GM21515 (cell line): ENCODE results near the gene UNC80.
"Not testable (repeated sequence)": the region's sequence is repeated elsewhere in the genome, so short reads cannot be mapped to it uniquely, and the experiment has no call there.

Experiments used
- ATAC-seq: cut with Tn5 transposase; IDR thresholded peaks from one replicate; pipeline ENCODE4 v1.9.1; 2021; ENCODE audit not compliant: unreplicated experiment

UNC80 gene, protein sequence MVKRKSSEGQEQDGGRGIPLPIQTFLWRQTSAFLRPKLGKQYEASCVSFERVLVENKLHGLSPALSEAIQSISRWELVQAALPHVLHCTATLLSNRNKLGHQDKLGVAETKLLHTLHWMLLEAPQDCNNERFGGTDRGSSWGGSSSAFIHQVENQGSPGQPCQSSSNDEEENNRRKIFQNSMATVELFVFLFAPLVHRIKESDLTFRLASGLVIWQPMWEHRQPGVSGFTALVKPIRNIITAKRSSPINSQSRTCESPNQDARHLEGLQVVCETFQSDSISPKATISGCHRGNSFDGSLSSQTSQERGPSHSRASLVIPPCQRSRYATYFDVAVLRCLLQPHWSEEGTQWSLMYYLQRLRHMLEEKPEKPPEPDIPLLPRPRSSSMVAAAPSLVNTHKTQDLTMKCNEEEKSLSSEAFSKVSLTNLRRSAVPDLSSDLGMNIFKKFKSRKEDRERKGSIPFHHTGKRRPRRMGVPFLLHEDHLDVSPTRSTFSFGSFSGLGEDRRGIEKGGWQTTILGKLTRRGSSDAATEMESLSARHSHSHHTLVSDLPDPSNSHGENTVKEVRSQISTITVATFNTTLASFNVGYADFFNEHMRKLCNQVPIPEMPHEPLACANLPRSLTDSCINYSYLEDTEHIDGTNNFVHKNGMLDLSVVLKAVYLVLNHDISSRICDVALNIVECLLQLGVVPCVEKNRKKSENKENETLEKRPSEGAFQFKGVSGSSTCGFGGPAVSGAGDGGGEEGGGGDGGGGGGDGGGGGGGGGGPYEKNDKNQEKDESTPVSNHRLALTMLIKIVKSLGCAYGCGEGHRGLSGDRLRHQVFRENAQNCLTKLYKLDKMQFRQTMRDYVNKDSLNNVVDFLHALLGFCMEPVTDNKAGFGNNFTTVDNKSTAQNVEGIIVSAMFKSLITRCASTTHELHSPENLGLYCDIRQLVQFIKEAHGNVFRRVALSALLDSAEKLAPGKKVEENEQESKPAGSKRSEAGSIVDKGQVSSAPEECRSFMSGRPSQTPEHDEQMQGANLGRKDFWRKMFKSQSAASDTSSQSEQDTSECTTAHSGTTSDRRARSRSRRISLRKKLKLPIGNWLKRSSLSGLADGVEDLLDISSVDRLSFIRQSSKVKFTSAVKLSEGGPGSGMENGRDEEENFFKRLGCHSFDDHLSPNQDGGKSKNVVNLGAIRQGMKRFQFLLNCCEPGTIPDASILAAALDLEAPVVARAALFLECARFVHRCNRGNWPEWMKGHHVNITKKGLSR (N-terminal part only)

DNA sequence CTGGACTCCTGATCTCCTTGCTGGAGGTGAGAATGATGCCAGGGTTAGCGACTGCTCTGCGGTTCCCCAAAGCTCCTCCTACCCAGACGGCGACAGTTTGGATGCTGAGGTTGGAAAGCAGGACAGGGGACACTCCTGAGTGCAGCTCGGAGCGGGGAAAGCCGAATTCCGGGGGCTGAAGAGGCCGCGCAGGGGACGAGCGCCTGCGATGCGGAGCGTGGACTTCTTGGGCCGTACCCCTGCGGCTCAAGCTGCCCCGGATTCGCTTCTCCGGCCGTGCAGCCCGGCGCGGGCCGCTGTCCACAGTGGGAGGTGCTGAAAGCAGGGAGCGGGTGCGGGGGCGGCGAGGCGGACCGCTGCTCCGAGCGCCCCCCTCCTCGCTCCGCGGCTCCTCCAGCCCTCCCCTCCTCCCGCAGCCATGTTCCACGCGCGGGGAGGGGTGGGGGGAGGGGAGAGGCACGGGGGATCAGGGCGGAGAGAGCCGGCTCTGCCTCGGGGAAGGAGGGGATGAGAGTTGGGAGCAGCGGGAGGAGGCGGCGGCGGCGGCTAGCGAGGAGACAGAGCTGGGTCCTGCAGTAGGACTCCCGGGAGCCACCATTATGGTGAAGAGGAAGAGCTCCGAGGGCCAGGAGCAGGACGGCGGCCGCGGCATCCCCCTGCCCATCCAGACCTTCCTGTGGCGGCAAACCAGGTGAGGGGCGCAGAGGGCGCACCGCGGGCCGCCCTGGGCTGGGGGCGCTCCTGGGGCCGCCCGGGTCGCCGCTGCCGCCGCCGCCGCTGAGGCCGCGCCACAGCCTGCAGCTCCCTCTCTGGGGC is at the start of gene UNC80:
Gene UNC80, plus strand, starts transcription at position 359 of the 816 bp plus-strand sequence. Its CDS starts 241 bp downstream, at position 600.
- ATAC-seq, result no peak

GRCh38 chr2:209726311-209726710 is 45.3 kb upstream of the UNC80 start:
- ATAC-seq, result no peak

DNA sequence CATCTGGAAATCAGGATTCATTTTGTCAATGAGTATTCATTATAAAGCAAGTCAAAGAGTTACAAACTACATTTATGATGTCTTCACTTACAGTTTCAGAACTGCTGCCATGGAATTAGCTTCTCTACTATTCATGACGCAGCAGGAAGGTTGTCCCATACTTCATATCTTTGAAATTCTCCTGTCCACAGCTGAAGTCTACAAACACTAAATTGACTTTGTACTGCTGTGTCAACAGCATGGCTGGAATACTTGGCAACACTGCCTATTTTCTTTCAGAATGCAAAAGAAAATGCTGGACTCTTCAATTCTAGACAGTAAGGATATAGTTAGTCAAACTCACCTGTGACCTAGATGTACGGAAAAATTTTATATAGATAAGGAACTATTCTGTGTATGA is 44.6 kb upstream of the UNC80 start:
- ATAC-seq, result no peak

DNA sequence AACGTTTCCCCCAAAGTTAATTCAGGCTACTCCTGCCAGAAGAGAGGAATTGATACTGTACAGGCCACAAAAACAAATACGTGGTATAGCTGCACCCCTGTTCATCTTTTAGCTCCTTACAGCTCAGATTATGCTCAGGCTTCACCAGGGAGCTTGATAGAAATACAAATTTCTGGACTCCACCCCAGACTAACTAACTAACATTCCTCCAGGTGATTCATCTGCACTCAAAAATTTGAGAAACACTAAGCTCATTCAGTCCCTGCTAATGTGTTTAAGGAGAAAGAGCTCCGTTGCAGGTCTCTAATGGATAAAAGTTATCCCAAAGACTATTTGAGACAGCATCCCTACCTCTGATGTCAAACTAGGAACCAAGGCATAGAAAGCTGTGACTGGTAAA is 36.8 kb upstream of the UNC80 start:
- no peak for ATAC-seq

DNA sequence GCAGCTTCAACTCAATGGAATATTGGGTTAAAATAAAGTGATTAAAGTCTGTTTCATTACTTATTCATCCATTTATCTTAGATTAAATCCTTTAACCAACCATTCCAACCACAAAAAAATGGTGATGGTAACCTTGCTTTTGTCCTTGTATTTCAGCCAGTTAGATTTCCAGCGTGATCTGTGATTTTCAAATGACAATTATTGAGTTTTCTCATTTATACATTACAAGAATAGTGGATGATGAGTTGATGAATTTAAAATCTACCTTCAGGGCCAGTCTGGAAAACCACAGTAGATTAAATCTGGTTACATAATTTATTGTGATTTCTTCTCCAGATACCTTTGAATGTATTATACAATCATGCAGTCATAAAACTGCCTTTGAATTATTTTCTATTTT is 29.7 kb upstream of the UNC80 start:
- ATAC-seq, result no peak

- no peak for ATAC-seq
Measured at GRCh38 chr2:209753020-209753419, 18.6 kb upstream of the UNC80 start.

DNA sequence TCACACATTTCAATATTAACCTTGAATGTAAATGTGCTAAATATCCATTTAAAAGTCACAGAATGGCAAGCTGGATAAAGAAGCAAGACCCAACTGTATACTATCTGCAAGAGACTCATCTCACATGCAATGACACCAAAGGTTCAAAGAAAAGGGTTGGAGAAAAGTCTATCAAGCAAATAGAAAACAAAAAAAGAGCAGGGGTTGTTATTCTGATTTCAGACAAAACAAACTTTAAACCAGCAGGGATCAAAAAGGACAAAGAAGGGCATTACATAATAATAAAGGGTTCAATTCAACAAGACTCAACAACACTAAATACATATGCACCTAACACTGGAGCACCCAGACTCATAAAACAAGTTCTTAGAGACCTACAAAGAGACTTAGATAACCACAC is 14.5 kb upstream of the UNC80 start:
- ATAC-seq, result no peak

DNA sequence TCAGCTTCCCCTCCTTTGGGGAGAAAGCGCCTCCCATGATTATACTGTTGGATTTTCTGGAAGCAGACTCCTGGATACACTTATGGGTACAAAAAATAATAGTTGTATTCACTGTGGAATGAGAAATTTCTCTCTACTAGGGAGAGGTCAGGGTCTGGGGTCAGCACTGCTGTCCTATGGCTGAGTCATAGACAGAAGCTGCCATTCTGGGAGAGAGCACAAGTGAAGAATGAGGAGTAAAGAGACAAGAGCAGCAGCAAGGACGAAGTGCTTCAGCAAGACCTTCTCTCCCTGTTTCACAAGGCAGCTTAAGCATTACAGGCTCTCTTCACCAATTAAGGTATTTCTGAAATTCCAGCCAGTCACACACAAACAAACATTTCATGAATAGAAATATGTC is 10.1 kb upstream of the UNC80 start:
- ATAC-seq, result no peak

DNA sequence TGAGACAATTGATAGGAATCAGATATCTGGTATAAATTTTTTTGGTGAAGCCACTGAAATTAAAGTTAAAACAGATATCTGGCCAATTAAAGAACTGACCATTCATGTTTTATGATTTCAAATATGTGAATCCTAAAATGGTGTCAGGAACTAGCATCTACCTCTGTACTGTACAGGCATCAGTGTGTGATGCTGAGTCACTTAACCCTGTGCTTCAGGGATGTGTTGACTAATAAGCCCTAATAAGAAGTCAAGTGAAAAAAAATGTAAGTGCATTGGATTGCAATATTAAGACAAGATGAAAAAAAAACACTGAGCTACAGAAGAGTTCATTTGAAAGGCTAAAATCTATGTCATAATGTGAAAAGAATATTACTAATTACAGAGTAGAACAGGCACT is 9.1 kb upstream of the UNC80 start:
- no peak for ATAC-seq

- no peak for ATAC-seq
Measured at GRCh38 chr2:209763106-209763505, 8.5 kb upstream of the UNC80 start.

DNA sequence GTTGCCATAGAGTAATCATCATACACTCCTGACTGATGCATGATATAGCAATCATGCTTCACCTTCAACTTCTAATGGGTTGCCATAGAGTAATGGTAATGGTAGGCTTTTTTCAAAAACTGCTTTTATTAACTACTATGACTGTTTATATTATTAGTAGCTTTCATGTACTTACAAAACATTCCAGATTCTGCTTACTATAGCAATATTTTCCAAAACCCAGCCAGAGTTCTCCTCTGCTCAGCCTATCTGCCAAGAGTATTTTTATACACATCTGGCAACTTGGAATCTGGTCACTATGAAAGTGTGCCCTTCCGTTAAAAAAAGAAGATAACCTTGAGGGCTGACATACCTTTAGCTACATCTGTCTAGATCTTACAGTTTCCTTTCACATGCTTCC is 5.0 kb upstream of the UNC80 start:
- ATAC-seq, result no peak

DNA sequence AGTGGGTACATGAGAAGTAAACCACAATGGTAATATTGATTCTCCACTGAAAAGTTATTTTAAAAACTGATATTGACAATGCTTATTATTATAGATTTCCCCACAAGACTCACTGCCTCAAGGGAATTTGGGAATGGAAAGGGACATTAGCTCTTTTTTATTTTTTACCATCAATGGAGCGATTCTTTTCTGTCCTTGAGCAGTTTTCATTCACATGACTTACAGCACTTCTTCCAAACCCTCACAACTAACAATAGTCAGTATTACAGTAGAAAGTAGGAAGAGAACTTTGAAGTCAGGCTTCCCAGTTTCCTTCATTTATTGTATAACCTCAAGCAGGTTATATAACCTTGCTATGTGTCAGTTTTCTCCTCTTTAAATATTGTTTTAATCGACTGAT is 4.3 kb upstream of the UNC80 start:
- ATAC-seq, result no peak

DNA sequence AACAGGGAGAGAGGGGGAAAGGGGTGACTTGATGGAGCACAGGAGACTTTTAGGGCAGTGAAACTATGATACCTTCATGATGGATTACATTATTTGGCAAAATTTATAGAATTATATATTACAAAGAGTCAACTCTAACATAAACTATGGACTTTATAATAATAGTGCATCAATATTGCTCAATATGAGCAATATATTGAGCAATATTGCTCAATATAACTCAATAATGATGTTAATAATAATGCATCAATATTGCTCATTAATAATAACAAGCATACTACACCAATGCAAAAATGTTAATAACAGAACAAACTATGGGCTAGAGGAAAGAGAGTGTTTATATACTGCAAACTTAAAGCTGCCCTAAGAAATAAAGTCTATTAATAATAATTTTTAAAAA is 3.1 kb upstream of the UNC80 start:
- ATAC-seq, result no peak

- no peak for ATAC-seq
Measured at GRCh38 chr2:209772290-209772685, 656 bp downstream of the UNC80 start.

DNA sequence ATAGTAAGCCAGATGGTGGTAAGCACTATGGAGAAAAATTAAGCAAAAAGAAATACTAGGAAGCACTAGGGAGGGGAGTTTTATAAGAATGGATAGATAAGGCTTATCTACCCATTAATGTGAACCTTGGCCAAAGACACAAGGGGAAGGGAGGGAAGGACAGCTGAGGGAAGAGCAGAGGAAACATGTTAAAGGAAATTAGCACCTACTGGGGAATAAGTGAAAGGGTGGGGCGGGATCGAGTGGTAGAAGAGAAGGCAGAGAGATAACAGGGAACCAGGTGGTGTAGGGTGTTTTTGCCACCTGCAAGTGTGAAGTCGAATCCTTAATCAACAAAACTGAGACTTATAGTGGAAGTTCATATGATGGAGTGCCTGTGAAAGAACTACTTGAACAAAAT is 1.7 kb downstream of the UNC80 start:
- no peak for ATAC-seq

DNA sequence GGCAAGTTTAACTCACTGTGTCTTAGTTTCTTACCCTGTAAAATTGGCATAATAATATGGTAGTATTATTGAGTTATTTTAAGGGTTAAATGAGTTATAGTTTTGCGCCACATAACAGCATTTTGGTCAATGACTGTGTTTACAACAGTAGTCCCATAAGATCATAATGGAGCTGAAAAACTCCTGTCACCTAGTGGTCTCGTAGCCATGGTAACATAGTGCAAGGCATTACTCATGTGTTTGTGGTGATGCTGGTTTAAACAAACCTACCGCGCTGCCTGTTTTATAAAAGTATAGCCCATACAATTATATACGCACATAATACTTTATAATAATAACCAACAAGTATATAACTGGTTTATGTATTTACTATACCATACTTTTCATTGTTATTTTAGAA is 15.8 kb downstream of the UNC80 start:
- ATAC-seq, result no peak

GRCh38 chr2:209788925-209789324 is 17.3 kb downstream of the UNC80 start:
- no peak for ATAC-seq

- peak; percentile 57 for ATAC-seq
Measured at GRCh38 chr2:209790066-209790728, 18.6 kb downstream of the UNC80 start.

- ATAC-seq, result no peak
Measured at GRCh38 chr2:209791151-209791550, 19.5 kb downstream of the UNC80 start.

DNA sequence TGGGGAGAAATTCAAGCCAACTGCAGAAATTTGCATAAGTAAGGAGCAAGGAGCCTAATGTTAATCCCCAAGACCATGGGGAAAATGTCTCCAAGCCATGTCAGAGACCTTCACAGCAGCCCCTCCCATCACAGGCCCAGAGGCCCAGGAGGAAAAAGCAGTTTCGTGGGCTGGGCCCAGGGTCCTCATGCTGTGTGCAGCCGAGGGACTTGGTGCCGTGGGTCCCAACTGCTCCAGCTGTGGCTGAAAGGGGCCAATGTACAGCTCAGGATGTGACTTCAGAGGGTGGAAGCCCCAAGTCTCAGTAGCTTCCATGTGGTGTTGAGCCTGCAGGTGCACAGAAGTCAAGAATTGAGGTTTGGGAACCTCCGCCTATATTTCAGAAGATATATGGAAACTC is 23.8 kb downstream of the UNC80 start:
- ATAC-seq, result not testable (repeated sequence)
